Cerebellar cortex (tissue), 1 donor: ENCODE data around the gene DLK2.
A peak's percentile ranks its signal among the peaks of the same experiment; 100 is the strongest.
"Not testable (repeated sequence)": the region's sequence is repeated elsewhere in the genome, so short reads cannot be mapped to it uniquely, and the experiment has no call there.

Experiments used
- DNase-seq: peaks from one replicate; pipeline ENCODE4 v3.0.0-alpha.2; 2015; ENCODE audit warnings: low spot score

The DLK2 gene

DNA sequence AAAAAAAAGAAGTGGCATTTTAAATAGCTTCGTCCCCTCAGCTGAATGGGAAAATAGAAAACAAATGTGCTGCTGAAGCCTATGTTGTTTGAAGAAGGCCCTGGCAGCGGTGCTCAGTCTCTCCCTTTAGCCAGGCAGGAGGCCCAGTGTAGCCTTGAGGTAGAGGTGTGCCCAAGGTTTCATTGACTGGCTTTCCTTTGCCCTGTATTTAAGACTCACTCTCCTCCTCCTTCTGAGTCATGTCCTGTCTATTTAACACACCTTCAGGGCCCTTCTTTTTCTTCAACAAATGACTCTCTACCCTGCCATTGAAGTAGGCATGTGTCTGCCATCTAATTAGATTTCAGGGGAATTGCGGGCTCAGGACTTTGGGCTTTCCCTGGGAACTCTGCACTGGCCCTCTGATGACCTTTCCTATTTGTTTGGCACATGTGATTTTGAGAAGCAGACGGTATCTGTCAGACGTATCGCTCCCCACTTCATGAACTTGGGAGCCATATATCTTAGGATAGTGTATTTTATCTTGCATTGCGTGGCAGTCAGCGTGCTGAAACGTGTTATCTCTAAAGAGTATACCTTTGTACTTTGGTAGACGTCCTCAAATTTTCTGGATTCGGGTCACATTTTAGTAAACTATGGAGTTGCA is 26.4 kb upstream of the DLK2 start:
- DNase-seq, result no peak

DNA sequence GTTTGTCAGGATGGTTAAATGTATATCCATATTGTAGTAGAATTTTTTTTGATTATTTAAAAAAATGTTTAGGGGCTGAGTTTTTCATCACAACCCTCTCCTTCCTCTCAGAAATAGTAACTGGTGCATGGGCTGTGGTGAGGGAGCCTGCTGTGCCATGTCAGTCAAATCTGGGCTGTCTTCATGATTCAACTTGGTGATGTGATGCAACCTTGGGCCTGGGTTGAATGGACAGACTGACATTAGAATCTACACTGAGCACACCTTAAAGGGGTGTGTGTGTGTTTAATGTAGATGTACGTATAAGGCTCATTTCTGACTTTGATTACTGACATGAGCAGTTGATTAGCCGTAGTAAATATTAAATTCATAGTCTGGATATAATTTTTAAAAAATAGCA is 25.7 kb upstream of the DLK2 start:
- no peak for DNase-seq

DNA sequence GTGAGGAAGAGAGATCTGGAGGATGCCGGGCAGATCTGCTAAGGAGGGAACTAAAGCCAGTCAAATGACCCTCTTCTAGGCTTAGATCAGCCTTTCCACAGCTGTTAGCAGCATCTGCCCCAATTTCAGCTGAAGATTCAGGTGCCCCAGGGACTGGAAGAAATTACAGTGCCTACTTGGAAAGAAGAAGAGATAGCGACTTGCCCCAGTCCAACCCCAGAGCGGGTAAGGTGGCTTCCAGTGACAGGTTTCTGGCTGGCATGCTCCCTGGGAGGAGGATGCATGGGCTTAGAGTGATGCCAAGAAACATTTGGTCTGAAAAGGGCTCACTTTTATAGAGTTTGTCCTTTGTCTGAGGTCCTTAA is 22.6 kb upstream of the DLK2 start:
- no peak for DNase-seq

DNA sequence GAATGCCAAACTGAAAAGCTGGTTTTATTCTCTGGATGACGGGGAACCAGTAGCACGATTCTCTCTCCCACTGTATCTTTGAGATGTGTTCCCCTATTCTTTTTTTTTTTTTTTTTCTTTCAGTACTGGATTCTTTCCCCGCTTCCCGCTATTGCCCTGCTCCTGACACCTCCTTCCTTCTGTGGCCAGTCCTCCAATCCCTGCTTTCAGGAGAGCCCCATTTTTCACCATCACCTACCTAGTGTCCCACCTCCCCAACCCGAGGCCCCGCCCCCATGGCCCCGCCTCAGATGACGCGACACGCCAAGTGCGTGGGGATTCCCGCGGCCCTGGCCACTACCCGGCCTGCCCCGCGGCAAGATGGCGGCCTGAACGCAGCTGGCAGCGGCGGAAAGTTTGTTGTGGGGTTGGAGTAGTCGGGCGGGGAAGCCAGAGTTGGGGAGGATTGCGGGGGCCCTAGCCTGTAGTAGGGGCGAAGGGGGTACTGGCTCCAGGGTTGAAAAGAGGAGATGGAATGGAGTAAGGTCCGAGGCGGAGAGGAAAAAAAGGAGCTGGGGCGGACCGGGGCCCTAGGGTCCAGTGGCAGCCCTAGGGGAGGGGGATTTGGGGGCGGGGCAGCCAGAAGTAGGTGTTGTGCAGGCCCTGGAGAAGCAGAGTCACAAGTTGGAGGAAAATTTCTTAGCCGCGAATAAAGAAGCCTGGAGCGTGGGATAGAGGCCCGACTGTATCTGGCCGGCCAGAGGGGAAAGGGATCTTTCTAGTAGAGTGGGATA is 22.1 kb upstream of the DLK2 start, which contains the start of gene TJAP1:
Gene TJAP1 (plus strand): TSS at position 336 of the 773 bp plus-strand sequence. CDS start 21,432 bp downstream, outside the sequence.
- peak; percentile 96 for DNase-seq

DNA sequence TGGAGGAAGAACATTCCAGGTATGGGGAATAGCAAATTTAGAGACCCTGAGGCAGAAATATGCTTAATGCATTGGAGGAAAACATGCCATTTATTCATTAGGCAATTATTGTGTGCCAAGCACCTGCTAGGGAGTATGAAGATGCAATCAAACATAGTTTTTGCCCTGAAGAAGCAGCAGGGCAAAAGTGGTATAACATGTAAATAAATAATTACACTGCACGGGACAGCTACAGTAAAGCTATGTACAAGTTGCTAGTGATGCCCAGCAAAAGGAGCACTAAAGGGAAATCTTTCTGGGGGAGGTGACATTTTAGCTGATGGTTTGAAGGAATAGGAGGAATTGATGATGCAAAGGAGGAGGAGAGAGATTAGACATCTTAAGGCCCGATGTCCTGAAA is 21.4 kb upstream of the DLK2 start:
- DNase-seq, result no peak

DNA sequence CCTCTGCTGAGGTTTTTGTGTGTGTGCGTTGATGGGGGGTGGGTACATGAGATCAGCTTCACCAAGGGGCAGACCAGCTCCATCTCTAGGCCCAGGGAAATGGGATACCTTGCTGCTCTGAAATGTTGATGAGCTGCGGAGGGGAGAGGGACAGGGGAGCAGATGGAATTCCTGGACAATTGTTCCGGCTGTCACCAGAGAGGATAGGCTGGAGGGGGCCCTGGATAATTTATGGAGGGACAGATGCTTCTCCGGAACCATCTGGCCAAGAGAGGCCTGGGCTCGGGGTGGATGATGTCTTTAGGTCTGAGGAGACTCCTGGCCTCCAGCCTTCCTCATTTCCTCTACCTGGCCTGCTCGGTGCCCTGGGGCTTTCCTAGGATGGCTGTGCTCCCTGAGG is 20.2 kb upstream of the DLK2 start:
- DNase-seq, result no peak

DNA sequence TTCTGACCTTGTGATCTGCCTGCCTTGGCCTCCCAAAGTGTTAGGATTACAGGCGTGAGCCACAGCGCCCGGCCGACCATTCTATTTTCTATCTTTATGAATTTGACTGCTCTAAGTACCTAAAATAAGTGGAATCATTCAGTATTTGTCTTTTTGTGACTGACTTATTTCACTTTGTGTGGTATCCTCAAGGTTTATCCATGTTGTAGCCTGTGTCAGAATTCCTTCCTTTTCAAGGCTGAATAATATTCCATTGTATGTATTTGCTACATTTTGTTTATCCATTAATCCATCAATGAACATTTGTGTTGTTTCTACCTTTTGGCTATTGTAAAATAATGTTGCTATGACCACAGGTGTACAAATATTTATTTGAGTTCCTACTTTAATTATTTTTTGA is 17.2 kb upstream of the DLK2 start:
- no peak for DNase-seq

DNA sequence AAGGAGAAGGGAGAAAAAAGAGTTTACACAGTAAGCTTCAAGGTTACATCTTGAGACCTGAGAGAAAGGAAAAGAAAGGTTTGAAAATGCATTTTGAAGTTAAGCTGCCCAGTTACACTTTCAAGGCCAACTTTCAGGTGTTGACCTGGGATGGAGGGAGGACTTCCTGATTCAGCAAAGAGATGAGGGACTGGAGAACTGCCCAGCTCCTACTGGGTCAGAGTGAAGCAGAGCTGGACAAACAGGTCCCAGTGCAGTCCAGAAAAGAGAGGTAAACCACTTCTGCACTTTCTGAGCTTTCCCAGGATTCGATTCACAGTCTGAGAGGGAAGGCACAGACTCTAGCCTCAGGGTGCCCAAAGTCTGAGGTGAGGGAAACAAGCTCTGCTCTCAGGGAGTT is 16.1 kb upstream of the DLK2 start:
- no peak for DNase-seq

DNA sequence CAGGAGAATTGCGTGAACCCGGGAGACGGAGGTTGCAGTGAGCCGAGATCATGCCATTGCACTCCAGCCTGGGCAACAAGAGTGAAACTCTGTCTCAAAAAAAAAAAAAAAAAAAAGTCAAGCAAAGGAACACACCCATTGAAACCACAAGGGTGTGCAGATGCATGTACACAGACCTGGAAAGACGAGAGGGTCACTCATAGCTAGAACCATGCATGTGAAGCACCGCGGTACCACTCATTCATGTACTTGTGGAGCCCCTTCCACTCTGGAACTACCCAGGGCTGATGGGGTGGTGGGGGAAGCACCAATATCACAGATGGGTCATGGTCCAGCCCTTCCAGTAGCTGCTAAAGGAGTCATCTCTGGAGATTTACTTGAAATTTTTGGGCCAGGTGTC is 14.6 kb upstream of the DLK2 start:
- no peak for DNase-seq

DNA sequence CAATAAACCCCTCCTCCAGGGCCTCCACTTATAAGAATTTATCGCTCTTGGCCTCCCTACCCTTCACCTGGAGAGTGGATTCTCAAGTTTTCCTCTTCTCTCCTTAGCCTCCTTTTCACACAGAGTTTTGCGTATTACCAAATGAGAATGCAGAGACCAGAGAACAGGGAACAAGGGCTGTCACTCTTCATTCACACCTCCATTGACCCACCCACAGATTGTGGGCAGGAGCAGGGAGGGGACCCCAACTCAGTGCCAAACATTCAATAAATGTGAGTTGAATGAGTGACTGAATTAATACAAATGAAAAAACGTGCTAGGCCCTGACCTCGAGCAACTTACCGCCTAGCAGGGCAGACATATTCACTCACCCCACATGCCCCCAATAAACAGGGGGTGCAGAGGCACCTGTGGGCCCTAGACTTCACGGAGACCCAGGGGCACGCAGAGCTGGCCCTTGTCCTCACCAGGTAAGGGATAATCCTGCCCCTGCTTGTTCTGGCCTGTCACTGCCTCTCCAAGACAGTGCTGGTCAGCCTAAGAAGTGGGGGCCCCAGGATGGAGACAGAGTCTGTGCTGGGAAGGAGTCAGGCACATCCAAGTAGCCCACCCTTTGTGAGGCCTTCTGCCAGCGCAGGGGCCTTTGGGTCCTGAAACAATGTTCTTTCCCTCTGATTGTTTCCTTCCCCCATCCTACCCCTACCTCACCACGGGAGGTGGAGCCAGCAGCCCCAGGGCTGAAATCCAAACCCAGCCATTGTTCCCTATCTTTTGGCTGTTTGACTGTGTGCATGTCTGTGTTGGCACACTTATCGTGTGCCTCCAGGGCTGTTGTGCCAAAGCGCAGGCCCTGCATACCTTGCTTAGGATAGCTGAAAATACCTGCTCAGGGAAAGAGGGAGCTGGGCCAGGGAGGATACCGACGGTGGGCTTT is 13.7 kb upstream of the DLK2 start:
- no peak for DNase-seq

DNA sequence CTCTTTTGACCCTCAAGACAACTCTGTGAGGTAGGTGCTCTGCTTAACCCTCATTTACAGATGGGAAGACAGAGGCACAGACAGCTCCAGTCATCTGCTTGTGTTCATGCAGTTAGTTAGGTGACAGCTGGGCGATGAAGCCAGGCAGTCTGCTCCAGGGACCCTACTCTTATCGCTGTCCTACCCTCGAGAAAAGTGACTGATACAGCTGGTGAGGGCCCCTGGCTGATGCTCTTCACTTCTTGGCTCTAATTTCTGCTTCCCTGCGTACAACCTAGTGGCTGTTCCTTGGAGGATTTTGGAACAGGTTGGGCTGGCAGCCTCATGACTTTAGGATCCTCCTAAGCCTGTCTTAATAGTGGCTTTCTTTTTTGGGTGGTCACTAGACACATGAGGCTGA is 12.9 kb upstream of the DLK2 start:
- DNase-seq, result no peak

DNA sequence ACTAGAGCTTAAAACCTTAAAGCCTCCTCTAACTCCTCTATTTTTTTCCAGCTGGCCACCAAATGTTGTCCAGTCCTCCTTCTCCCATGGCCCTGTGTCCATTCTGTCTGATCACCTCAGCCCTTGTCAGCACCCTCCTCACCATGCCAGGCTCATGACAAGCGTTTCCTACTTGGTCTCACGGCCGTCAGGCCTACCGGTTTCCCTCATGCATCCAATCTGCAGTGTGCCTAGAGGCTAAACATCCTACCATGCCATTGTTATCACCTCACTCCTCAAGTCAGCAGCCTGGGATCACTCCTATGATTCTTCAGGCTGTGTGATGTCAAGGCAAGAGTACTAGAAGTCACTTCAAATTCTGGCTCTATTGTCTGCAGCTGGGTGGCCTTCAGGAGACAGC is 12.4 kb upstream of the DLK2 start:
- no peak for DNase-seq

DNA sequence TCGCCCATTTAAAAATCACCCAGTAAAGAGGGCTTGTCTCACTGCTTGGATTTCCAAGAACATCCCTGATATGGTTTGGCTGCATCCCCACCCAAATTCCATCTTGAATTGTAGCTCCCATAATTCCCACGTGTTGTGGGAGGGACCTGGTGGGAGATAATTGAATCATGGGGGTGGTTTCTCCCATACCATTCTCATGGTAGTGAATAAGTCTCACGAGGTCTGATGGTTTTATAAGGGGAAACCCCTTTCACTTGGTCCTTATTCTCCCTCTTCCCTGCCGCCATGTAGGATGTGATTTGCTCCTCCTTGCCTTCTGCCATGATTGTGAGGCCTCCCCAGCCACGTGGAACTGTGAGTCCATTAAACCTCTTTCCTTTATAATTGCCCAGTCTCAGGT is 11.9 kb upstream of the DLK2 start:
- not testable (repeated sequence) for DNase-seq

DNA sequence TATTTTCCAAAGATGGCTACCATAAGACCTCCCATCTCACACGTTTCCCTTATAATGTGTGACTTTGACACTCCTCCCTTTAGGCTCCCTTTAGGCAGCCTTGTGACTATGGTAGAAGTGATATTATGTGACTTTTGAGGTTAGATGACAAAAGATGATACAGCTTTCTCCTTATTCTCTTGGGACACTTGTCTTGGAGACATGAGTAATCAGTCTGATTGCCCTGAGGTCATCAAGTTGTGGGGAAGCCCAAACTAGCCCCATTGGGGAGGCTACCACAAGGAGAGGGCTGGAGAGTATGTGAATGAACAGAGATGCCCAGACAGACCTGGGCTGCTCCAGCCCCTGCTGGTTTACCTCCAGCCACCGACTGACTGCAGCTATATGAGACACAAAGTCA is 10.6 kb upstream of the DLK2 start:
- DNase-seq, result no peak

DNA sequence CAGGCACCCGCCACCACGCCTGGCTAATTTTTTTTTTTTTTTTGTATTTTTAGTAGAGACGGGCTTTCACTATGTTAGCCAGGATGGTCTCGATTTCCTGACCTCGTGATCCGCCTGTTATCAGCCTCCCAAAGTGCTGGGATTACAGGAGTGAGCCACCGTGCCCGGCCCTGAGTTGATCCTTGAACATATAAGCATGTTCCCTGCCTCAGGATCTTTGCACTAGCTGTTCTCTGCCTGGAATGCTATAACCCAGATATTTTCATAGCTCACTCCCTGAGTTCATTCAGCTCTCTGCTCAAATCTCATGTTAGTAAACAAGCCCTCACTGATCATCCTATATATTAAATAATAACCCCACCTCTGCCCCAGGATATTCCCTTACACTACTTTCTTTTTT is 9.0 kb upstream of the DLK2 start:
- DNase-seq, result no peak

DNA sequence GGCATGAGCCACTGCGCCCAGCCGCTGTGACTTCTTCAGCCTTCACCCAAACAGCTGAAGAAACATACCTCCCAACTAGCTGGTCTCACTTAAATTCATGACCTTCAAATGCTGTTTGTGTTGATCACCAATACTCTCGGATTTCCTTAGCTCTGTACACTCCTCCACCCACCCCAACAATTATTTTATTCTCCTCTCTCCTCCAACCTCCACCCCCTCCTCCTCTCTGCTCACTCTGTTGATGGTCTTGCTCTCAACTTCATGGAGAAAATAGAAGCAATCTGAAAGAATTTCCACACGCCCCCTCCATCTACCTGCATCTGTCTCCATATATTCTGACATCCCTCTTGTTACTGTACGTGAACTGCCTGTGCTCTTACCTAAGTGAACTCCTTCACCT is 6.6 kb upstream of the DLK2 start:
- no peak for DNase-seq

DNA sequence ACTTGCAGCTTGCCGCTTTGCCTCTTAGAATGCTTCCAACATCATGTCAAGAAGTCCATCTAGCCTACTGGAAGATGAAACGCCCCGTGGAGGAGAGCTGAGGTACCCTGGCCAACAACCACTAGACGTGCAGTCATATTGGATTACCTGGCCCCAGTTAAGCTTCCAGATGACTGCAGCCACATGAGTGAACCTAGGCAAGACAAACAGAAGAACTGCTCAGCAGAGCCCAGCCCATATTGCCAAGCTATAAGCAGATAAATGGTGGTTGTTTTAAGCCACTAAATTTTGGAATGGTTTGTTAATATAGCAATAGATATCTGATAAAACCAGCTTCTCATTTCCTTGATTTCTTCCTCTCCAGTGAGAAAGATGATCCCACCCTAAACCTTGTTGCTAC is 4.7 kb upstream of the DLK2 start:
- no peak for DNase-seq

DNA sequence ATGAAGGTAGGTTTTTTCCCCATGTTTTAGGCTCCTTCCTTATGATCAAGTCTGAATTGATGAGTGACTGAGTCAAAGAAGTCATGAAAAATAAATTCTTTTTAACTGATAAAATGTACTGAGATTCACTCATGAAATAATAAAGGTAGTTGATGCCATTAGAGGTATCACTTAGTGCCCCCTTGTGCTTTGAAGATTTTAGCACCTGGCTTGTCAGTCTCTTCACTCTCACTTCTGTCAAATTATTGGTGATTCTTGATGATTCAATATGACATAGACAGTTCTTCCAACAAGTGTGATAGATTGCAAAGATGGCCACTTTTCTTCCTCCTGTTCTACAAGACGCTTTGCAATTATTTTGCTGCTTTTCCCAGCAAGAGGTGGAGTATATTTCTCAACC is 4.2 kb upstream of the DLK2 start:
- no peak for DNase-seq

DNA sequence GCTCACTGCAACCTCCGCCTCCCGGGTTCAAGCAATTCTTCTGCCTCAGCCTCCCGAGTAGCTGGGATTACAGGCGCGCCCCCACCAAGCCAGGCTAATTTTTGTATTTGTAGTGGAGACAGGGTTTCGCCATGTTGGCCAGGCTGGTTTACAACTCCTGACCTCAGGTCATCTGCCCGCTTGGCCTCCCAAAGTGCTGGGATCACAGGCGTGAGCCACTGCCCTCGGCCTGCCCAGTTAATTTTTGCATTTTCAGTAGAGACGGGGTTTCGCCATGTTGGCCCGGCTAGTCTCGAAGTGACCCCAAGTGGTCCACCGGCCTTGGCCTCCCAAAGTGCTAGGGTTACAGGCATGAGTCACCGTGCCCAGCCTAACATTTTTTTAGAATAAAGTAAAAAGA is 2.8 kb upstream of the DLK2 start:
- DNase-seq, result not testable (repeated sequence)

DNA sequence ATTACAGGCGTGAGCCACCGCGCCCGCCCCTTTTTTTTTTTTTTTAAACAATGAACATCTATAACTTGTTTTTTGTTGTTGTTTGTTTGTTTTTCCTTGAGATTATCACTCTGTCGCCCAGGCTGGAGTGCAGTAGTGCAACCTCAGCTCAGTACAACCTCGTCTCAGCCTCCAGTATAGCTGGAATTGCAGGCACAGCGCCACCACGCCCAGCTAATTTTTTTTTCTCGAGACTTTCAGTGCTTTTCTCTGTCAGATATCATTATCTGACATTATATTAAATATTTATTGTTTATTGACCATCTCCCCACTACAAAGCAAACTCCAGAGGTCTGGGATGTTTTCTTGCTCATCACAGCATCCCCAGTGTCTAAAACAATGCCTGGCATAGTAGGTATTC is 2.3 kb upstream of the DLK2 start:
- no peak for DNase-seq

DNA sequence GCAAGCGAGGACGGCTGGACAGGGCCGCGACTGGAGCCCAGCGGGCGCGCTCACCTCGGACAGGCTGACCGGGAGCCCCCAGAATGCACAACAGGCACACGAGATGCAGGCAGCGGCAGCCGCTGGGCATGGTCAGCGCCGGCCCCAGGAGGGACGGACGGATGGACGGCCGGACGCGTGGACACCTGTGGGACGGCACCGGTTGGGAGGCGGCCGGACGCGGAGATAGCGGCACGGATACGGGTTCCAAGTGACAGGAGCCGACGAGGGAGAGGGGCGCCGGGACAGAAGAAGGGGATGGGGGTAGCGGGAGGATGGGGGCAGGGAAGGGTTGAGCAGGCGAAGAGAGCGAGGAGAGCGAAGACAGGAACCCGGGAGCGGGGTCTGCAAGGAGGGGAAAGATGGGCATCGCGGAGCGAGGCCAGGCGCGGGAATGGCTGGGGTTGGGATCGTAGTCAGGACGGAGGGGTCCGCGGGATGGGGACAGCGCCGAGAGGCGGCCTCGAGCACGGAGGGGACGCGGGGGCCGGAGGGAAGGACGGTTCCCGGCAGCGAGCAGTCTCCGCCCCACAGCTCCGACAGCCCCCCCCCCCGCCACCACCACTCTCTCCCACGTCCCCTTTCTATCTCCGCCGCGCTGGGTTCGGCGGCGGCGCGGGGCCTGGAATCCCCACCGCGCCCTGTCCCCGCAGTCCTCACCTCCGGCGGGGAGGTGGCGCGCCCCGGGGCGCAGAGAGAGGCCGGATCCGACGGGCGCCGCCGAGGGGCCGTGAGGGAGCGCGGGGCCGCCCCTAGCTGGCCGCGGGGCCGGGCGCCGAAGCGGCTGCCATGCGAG is 435 bp downstream of the DLK2 start:
- DNase-seq, result peak; percentile 86

DNA sequence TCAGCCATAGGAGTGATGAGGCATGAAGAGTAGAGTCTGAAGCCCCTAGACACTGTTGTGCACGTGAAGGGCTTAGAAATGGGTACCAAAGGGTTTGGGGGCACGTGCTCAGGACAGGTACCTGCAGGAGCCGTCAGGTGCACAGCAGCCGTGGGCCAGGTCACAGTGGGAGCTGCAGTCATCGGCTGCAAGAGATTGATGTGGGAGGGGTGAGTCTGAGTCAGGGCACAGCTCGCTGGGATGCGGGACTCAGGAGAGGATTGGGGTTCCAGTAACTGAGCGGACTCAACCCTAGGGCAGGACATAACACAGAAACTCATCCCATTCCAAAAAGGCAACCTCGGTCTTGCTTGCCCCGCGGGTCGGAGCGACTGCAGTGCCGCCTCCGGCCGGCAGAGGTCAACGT is 1.1 kb downstream of the DLK2 start:
- DNase-seq, result no peak
